Astrocyte of the cerebellum (primary cell): ENCODE data around the gene TLE3.

Experiments used
- DNase-seq: peaks from one replicate; pipeline ENCODE4 v3.0.0-alpha.2; 2011; ENCODE audit warnings: low read depth
- H3K4me3 ChIP-seq: 2 replicates; pipeline ENCODE4 v1.5.1; 2011; ENCODE audit warnings: mild to moderate bottlenecking, low read depth, low read length, moderate library complexity
- CTCF ChIP-seq: IDR thresholded peaks from 2 replicates; pipeline ENCODE4 v1.5.1; 2012; ENCODE audit warnings: low read length, low read depth, moderate library complexity, mild to moderate bottlenecking; ENCODE audit errors: missing control alignments
- in situ Hi-C: cut with HindIII; loops from 2 replicates; pipeline ENCODE4 v1.10.0; 2017; ENCODE audit warnings: low sequenced_read_pairs

Gene TLE3

GRCh38 chr15:70042553-70043214 lies 55.0 kb downstream of the TLE3 start:
- H3K4me3 ChIP-seq: no peak overlapping the region
- no peak for DNase-seq
- in situ Hi-C loops: no loop called here
- no peak for TF ChIP-seq CTCF

GRCh38 chr15:70039917-70040316 lies 57.8 kb downstream of the TLE3 start:
- no peak for TF ChIP-seq CTCF
- H3K4me3 ChIP-seq: no peak overlapping the region
- DNase-seq: no peak
- in situ Hi-C loops: no loop called here

GRCh38 chr15:70038730-70039392 lies 58.9 kb downstream of the TLE3 start:
- no peak for DNase-seq
- no peak for TF ChIP-seq CTCF
- in situ Hi-C loops: no loop called here
- no peak overlapping the region for H3K4me3 ChIP-seq

GRCh38 chr15:70037292-70037640 lies 60.5 kb downstream of the TLE3 start:
- in situ Hi-C loops: no loop called here
- DNase-seq: no peak
- TF ChIP-seq CTCF: no peak
- H3K4me3 ChIP-seq: no peak overlapping the region

GRCh38 chr15:70036585-70037291 lies 61.0 kb downstream of the TLE3 start:
- in situ Hi-C loops: no loop called here
- no peak overlapping the region for H3K4me3 ChIP-seq
- no peak for TF ChIP-seq CTCF
- no peak for DNase-seq

GRCh38 chr15:70035719-70036077 lies 62.0 kb downstream of the TLE3 start:
- no peak for DNase-seq
- no peak overlapping the region for H3K4me3 ChIP-seq
- no peak for TF ChIP-seq CTCF
- in situ Hi-C loops: no loop called here
